Activated CD8-positive, alpha-beta memory T cell treated with anti-CD3 and anti-CD28 coated beads for 4 hours (primary cell): ENCODE data around the gene RABGAP1L.

ENCODE experiments used
- DNase-seq, 2 donors: peaks; one replicate each; pipeline ENCODE4 v3.0.0-alpha.2; 2020; ENCODE audit warnings: low read depth in 2 of 2

The RABGAP1L gene

GRCh38 chr1:174746024-174746808 is 586.9 kb downstream of the RABGAP1L start:
- DNase-seq, result no peak

- DNase-seq, result no peak
Measured at GRCh38 chr1:174747613-174748012, 588.3 kb downstream of the RABGAP1L start.

- DNase-seq, result no peak
Measured at GRCh38 chr1:174748586-174748985, 589.3 kb downstream of the RABGAP1L start.

- no peak for DNase-seq
Measured at GRCh38 chr1:174753131-174753530, 593.8 kb downstream of the RABGAP1L start.

GRCh38 chr1:174761335-174761734 is 602.0 kb downstream of the RABGAP1L start:
- DNase-seq, result no peak

GRCh38 chr1:174761901-174762585 is 602.7 kb downstream of the RABGAP1L start:
- no peak for DNase-seq

GRCh38 chr1:174764191-174764590 is 604.9 kb downstream of the RABGAP1L start:
- no peak for DNase-seq

- DNase-seq, result no peak
Measured at GRCh38 chr1:174766727-174767126, 607.4 kb downstream of the RABGAP1L start.

GRCh38 chr1:174768516-174768915 is 609.2 kb downstream of the RABGAP1L start:
- DNase-seq, result no peak

GRCh38 chr1:174768949-174769348 is 609.6 kb downstream of the RABGAP1L start:
- DNase-seq, result no peak

GRCh38 chr1:174769961-174770549 is 610.7 kb downstream of the RABGAP1L start:
- DNase-seq, result no peak

- DNase-seq, result no peak
Measured at GRCh38 chr1:174775621-174776020, 616.3 kb downstream of the RABGAP1L start.

- DNase-seq, result no peak
Measured at GRCh38 chr1:174777262-174777661, 617.9 kb downstream of the RABGAP1L start.

GRCh38 chr1:174785510-174785909 is 626.2 kb downstream of the RABGAP1L start:
- no peak for DNase-seq

- DNase-seq, result no peak
Measured at GRCh38 chr1:174786358-174786757, 627.0 kb downstream of the RABGAP1L start.

GRCh38 chr1:174786760-174787159 is 627.4 kb downstream of the RABGAP1L start:
- no peak for DNase-seq

- DNase-seq, result no peak
Measured at GRCh38 chr1:174788981-174789380, 629.7 kb downstream of the RABGAP1L start.

GRCh38 chr1:174789399-174789798 is 630.1 kb downstream of the RABGAP1L start:
- DNase-seq, result no peak

GRCh38 chr1:174791863-174792262 is 632.5 kb downstream of the RABGAP1L start:
- DNase-seq, result no peak

- DNase-seq, result no peak
Measured at GRCh38 chr1:174794861-174795260, 635.5 kb downstream of the RABGAP1L start.

- DNase-seq, result no peak
Measured at GRCh38 chr1:174795806-174796205, 636.5 kb downstream of the RABGAP1L start.

GRCh38 chr1:174797398-174797797 is 638.1 kb downstream of the RABGAP1L start:
- DNase-seq, result no peak

GRCh38 chr1:174799136-174799479 is 639.8 kb downstream of the RABGAP1L start:
- no peak for DNase-seq
